ENCODE results near the gene THRB.

THRB gene

GRCh38 chr3:24370352-24371090 is 124.1 kb downstream of the THRB start:
- TF ChIP-seq CTCF (IDR thresholded peaks at IDR 0.05; ENCODE audit: insufficient read depth, low read depth, low read length, missing control alignments): no peak
- no peak for DNase-seq (ENCODE audit: low read depth)
- H3K4me3 ChIP-seq (ENCODE audit: low read length): no peak overlapping the region

GRCh38 chr3:24368605-24369004 is 126.0 kb downstream of the THRB start:
- no peak for TF ChIP-seq CTCF (IDR thresholded peaks at IDR 0.05; ENCODE audit: insufficient read depth, low read depth, low read length, missing control alignments)
- DNase-seq (ENCODE audit: low read depth): no peak
- H3K4me3 ChIP-seq (ENCODE audit: low read length): no peak overlapping the region

GRCh38 chr3:24367664-24368264 is 126.9 kb downstream of the THRB start:
- no peak for TF ChIP-seq CTCF (IDR thresholded peaks at IDR 0.05; ENCODE audit: insufficient read depth, low read depth, low read length, missing control alignments)
- no peak for DNase-seq (ENCODE audit: low read depth)
- no peak overlapping the region for H3K4me3 ChIP-seq (ENCODE audit: low read length)

GRCh38 chr3:24367216-24367615 is 127.4 kb downstream of the THRB start:
- no peak for TF ChIP-seq CTCF (IDR thresholded peaks at IDR 0.05; ENCODE audit: insufficient read depth, low read depth, low read length, missing control alignments)
- H3K4me3 ChIP-seq (ENCODE audit: low read length): no peak overlapping the region
- no peak for DNase-seq (ENCODE audit: low read depth)

GRCh38 chr3:24365168-24365567 is 129.5 kb downstream of the THRB start:
- TF ChIP-seq CTCF (IDR thresholded peaks at IDR 0.05; ENCODE audit: insufficient read depth, low read depth, low read length, missing control alignments): peak; percentile 28
- H3K4me3 ChIP-seq (ENCODE audit: low read length): no peak overlapping the region
- peak; percentile 97 for DNase-seq (ENCODE audit: low read depth)

GRCh38 chr3:24364359-24364758 is 130.3 kb downstream of the THRB start:
- DNase-seq (ENCODE audit: low read depth): no peak
- no peak for TF ChIP-seq CTCF (IDR thresholded peaks at IDR 0.05; ENCODE audit: insufficient read depth, low read depth, low read length, missing control alignments)
- no peak overlapping the region for H3K4me3 ChIP-seq (ENCODE audit: low read length)

- TF ChIP-seq CTCF (IDR thresholded peaks at IDR 0.05; ENCODE audit: insufficient read depth, low read depth, low read length, missing control alignments): no peak
- DNase-seq (ENCODE audit: low read depth): peak; percentile 65
- H3K4me3 ChIP-seq (ENCODE audit: low read length): no peak overlapping the region
Observed at GRCh38 chr3:24363242-24363641, 131.4 kb downstream of the THRB start.
